HL-60 (cell line): ENCODE data around the gene RBM28.

Experiments used
- CTCF ChIP-seq: IDR thresholded peaks from one replicate; pipeline ENCODE4 v1.5.1; 2011; ENCODE audit warnings: low read length, control low read depth, inconsistent platforms; ENCODE audit not compliant: insufficient read depth
- GABPA ChIP-seq: IDR thresholded peaks from 2 replicates; pipeline ENCODE4 v1.6.1; 2012; ENCODE audit warnings: low read depth
- POLR2AphosphoS5 ChIP-seq: IDR thresholded peaks from 2 replicates; pipeline ENCODE4 v1.6.1; 2012; ENCODE audit warnings: low read depth
- REST ChIP-seq: IDR thresholded peaks from 2 replicates; pipeline ENCODE4 v1.6.1; 2012; ENCODE audit warnings: low read depth; ENCODE audit not compliant: insufficient replicate concordance
- SPI1 ChIP-seq: IDR thresholded peaks from 2 replicates; pipeline ENCODE4 v1.6.1; 2012; ENCODE audit warnings: low read depth, mild to moderate bottlenecking, borderline replicate concordance

GRCh38 chr7:128257458-128257857 is 86.2 kb downstream of the RBM28 start:
- TF ChIP-seq CTCF = no peak
- no peak for TF ChIP-seq POLR2AphosphoS5
- no peak for TF ChIP-seq GABPA
- TF ChIP-seq SPI1 = no peak
- TF ChIP-seq REST = no peak
